HEK293T (cell line): ENCODE results near the gene FGF10.

ENCODE experiments used
- ARNT ChIP-seq: fragments of 450-650 bp; IDR thresholded peaks from 2 replicates; pipeline ENCODE4 v1.6.1; 2017; ENCODE audit warnings: mild to moderate bottlenecking
- BHLHE40 ChIP-seq: fragments of 450-650 bp; IDR thresholded peaks from 2 replicates; pipeline ENCODE4 v1.6.1; 2016; ENCODE audit warnings: mild to moderate bottlenecking, moderate library complexity, borderline replicate concordance
- ELF4 ChIP-seq: fragments of 450-650 bp; IDR thresholded peaks from 2 replicates; pipeline ENCODE4 v1.6.1; 2017; ENCODE audit warnings: antibody characterized with exemption
- FOXA1 ChIP-seq: fragments of 450-650 bp; IDR thresholded peaks from 2 replicates; pipeline ENCODE4 v1.6.1; 2016; ENCODE audit warnings: mild to moderate bottlenecking
- FOXK2 ChIP-seq: fragments of 450-650 bp; IDR thresholded peaks from 2 replicates; pipeline ENCODE4 v1.6.1; 2016; ENCODE audit warnings: mild to moderate bottlenecking
- FOXM1 ChIP-seq: fragments of 450-650 bp; IDR thresholded peaks from 2 replicates; pipeline ENCODE4 v1.6.1; 2017; ENCODE audit warnings: mild to moderate bottlenecking, borderline replicate concordance
- L3MBTL2 ChIP-seq: fragments of 450-650 bp; conservative IDR thresholded peaks from 2 replicates; pipeline ENCODE4 v1.6.1; 2016; ENCODE audit warnings: mild to moderate bottlenecking
- NFRKB ChIP-seq: fragments of 450-650 bp; IDR thresholded peaks from 2 replicates; pipeline ENCODE4 v1.6.1; 2016; ENCODE audit warnings: mild to moderate bottlenecking, moderate library complexity
- PKNOX1 ChIP-seq: fragments of 450-650 bp; IDR thresholded peaks from 2 replicates; pipeline ENCODE4 v1.6.1; 2016
- SP1 ChIP-seq: fragments of 450-650 bp; IDR thresholded peaks from 2 replicates; pipeline ENCODE4 v1.6.1; 2017
- SUZ12 ChIP-seq: fragments of 450-650 bp; IDR thresholded peaks from 2 replicates; pipeline ENCODE4 v1.6.1; 2016; ENCODE audit warnings: mild to moderate bottlenecking
- TARDBP ChIP-seq: fragments of 450-650 bp; IDR thresholded peaks from 2 replicates; pipeline ENCODE4 v1.6.1; 2016
- ZNF384 ChIP-seq: fragments of 450-650 bp; IDR thresholded peaks from 2 replicates; pipeline ENCODE4 v1.6.1; 2016

- TF ChIP-seq ELF4 = no peak
- no peak for TF ChIP-seq TARDBP
- no peak for TF ChIP-seq SUZ12
- TF ChIP-seq PKNOX1 = no peak
- TF ChIP-seq SP1 = no peak
- TF ChIP-seq FOXM1 = no peak
- TF ChIP-seq ARNT = no peak
- no peak for TF ChIP-seq ZNF384
- no peak for TF ChIP-seq L3MBTL2
- no peak for TF ChIP-seq NFRKB
- TF ChIP-seq BHLHE40 = no peak
- no peak for TF ChIP-seq FOXA1
- no peak for TF ChIP-seq FOXK2
Observed at GRCh38 chr5:44398382-44398781, 9.2 kb upstream of the FGF10 start.
